ENCODE results near the gene CIAO1. TPM values are rescaled to one million over a fixed set of nuclear protein-coding genes. Genes with fewer than 3 reads are reported as not detected.
A peak's percentile ranks its signal among the peaks of the same experiment; 100 is the strongest.

Gene CIAO1
- total and polyA plus RNA-seq, 2 donors (not counting 1 experiment from before 2014, with no cell fraction given): 74.8 to 85.4 TPM

DNA sequence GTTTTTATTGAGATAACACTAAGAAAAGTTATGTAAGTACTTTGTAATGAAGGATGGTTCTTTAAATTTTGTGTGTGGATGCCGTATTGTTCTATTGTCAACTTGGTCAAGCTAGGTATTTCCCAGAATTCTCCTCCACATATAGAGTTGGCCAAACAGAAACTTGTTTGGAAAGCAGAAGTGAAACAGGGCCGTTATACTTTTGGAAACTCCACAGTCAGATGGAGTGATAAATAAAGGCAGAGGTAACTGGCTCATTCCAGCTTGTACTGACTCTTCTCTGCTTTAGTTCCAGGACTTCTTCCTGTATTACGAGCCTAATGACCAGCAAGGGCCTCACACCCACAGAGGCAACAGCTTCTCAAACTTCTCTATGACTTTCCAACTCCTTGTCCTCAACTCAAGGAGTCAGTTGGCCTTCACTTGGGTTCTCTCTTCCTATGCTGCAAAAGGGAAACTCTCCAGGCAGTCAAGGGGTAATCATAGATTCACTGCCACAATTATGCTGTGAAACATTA, 41.0 kb upstream of the CIAO1 start:
- POLR2A ChIA-PET: interaction anchor here (0.6 to 0.8 kb wide), 2 partner anchors 17 to 49 kb away, joined by 3 to 6 read pairs; partner anchors contain the start of gene STARD7
- peak overlapping the region; percentile 40 for H2AFZ ChIP-seq (ENCODE audit: insufficient read depth, low read depth, low read length, poor library complexity, severe bottlenecking)
- H3K27ac ChIP-seq (ENCODE audit: low read length in 2 of 2): peak overlapping the region; percentile 75 to 84

DNA sequence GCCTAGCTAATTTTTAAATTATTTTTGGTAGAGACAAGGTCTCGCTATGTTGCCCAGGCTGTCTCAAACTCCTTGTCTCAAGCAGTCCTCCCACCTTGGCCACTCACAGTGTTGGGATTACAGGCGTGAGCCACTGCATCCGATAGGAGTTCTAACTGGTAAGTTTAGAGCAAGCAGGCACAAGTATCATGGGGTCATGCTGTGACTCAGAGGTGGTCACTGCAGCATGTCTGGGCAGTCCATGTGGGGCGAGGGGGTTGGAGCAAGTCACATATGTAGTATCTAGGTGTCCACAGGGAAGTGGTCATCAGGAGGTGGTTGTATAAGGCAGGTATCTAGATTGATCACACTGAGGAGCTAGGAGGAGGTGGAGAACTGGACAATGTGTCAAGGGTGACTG, 34.7 kb upstream of the CIAO1 start:
- Mint-ChIP-seq H3K27me3 (no peaks in the 10 kb centered on the region), H3K4me1 (peaks cover 16% of the 10 kb centered on the region), H3K4me3 (no peak overlapping the region), H3K27ac (no peak overlapping the region), H3K9me3 (ENCODE audit: insufficient read depth) (no peaks in the 10 kb centered on the region)
- Histone ChIP-seq H3K36me3 (replicated peaks in 1 of 2; ENCODE audit: control extremely low read depth in 1 of 2, control insufficient read depth in 1 of 2, extremely low read depth in 1 of 2, insufficient read depth in 2 of 2, low read length in 1 of 2) (no peaks in the 10 kb centered on the region), H2AFZ (ENCODE audit: insufficient read depth, low read depth, low read length, poor library complexity, severe bottlenecking) (no peak overlapping the region), H3K4me1 (ENCODE audit: control insufficient read depth in 2 of 2, insufficient read depth in 2 of 2, low read length in 2 of 2) (peaks cover 15% of the 10 kb centered on the region in 2 donors), H3K9ac (ENCODE audit: low read length) (no peak overlapping the region), H3K9me3 (ENCODE audit: control extremely low read depth in 1 of 3, control insufficient read depth in 2 of 3, insufficient read depth in 1 of 3, low read length in 2 of 3) (no peaks in the 10 kb centered on the region), H3K4me2 (replicated peaks; ENCODE audit: low read depth, low read length, poor library complexity, severe bottlenecking) (no peak overlapping the region), H4K20me1 (ENCODE audit: control insufficient read depth, insufficient read depth, low read length, poor library complexity, severe bottlenecking) (no peaks in the 10 kb centered on the region), H3K4me3 (ENCODE audit: control extremely low read depth in 1 of 5, extremely low read depth in 1 of 5, insufficient read depth in 1 of 5, low read depth in 2 of 5, low read length in 4 of 5) (no peak overlapping the region), H3K27me3 (replicated peaks in 1 of 4; ENCODE audit: control extremely low read depth in 1 of 4, control insufficient read depth in 3 of 4, insufficient read depth in 4 of 4, low read length in 3 of 4) (no peaks in the 10 kb centered on the region), H3K79me2 (ENCODE audit: control insufficient read depth, insufficient read depth, low read length) (peaks cover 18% of the 10 kb centered on the region), H3K27ac (ENCODE audit: low read length in 2 of 2) (no peak overlapping the region)
- TF ChIP-seq, protein P1, sequence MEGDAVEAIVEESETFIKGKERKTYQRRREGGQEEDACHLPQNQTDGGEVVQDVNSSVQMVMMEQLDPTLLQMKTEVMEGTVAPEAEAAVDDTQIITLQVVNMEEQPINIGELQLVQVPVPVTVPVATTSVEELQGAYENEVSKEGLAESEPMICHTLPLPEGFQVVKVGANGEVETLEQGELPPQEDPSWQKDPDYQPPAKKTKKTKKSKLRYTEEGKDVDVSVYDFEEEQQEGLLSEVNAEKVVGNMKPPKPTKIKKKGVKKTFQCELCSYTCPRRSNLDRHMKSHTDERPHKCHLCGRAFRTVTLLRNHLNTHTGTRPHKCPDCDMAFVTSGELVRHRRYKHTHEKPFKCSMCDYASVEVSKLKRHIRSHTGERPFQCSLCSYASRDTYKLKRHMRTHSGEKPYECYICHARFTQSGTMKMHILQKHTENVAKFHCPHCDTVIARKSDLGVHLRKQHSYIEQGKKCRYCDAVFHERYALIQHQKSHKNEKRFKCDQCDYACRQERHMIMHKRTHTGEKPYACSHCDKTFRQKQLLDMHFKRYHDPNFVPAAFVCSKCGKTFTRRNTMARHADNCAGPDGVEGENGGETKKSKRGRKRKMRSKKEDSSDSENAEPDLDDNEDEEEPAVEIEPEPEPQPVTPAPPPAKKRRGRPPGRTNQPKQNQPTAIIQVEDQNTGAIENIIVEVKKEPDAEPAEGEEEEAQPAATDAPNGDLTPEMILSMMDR (IDR thresholded peaks at IDR 0.05): no peak
- no peak for TF ChIP-seq EZH2 (IDR thresholded peaks at IDR 0.05; ENCODE audit: borderline replicate concordance, insufficient read depth, low read depth, low read length, poor library complexity, severe bottlenecking)
- CTCF ChIA-PET: interaction anchor here (0.9 to 1.9 kb wide), 3 partner anchors 23 to 57 kb away, joined by 3 to 6 read pairs (median 4); partner anchors contain the start of gene STARD7
- intact Hi-C loops (cut with micrococcal nuclease): no loop called here
- no peak for ATAC-seq (ENCODE audit: low read depth)
- POLR2A ChIA-PET: interaction anchor here (0.7 kb wide), 1 partner anchor 13 kb away, joined by 4 read pairs; no protein-coding TSS in a partner anchor
- no peak for DNase-seq
- 97% methylated on average over 4 of the region's 4 CpGs for WGBS (ENCODE audit: insufficient coverage)

More for the DNA sequence above, 41.0 kb upstream of the CIAO1 start:
- Histone ChIP-seq H3K9me3 (ENCODE audit: control extremely low read depth in 1 of 3, control insufficient read depth in 2 of 3, insufficient read depth in 1 of 3, low read length in 2 of 3) (no peaks in the 10 kb centered on the region), H3K4me1 (ENCODE audit: control insufficient read depth in 2 of 2, insufficient read depth in 2 of 2, low read length in 2 of 2) (peaks cover 11 to 14% of the 10 kb centered on the region in 2 donors), H3K4me2 (replicated peaks; ENCODE audit: low read depth, low read length, poor library complexity, severe bottlenecking) (peak overlapping the region; percentile 40), H3K79me2 (ENCODE audit: control insufficient read depth, insufficient read depth, low read length) (peaks cover 3% of the 10 kb centered on the region), H3K27me3 (replicated peaks in 1 of 4; ENCODE audit: control extremely low read depth in 1 of 4, control insufficient read depth in 3 of 4, insufficient read depth in 4 of 4, low read length in 3 of 4) (no peaks in the 10 kb centered on the region), H3K4me3 (ENCODE audit: control extremely low read depth in 1 of 5, extremely low read depth in 1 of 5, insufficient read depth in 1 of 5, low read depth in 2 of 5, low read length in 4 of 5) (no peak overlapping the region), H3K36me3 (replicated peaks in 1 of 2; ENCODE audit: control extremely low read depth in 1 of 2, control insufficient read depth in 1 of 2, extremely low read depth in 1 of 2, insufficient read depth in 2 of 2, low read length in 1 of 2) (no peaks in the 10 kb centered on the region), H3K9ac (ENCODE audit: low read length) (peak overlapping the region; percentile 8), H4K20me1 (ENCODE audit: control insufficient read depth, insufficient read depth, low read length, poor library complexity, severe bottlenecking) (no peaks in the 10 kb centered on the region)
- H3K4me1 Mint-ChIP-seq: peaks cover 16% of the 10 kb centered on the region
- peak; percentile 70 for DNase-seq
- 0% methylated on average over 2 of the region's 3 CpGs for WGBS (ENCODE audit: insufficient coverage)
- intact Hi-C loops (cut with micrococcal nuclease): loop anchor here (1.0 to 2.0 kb wide), 3 partner anchors 8 to 16 kb away; partner anchors contain the start of gene STARD7
- peak overlapping the region; percentile 91 for H3K27ac Mint-ChIP-seq
- H3K9me3 Mint-ChIP-seq (ENCODE audit: insufficient read depth): no peaks in the 10 kb centered on the region
- no peaks in the 10 kb centered on the region for H3K27me3 Mint-ChIP-seq
- TF ChIP-seq EZH2 (IDR thresholded peaks at IDR 0.05; ENCODE audit: borderline replicate concordance, insufficient read depth, low read depth, low read length, poor library complexity, severe bottlenecking): no peak
- TF ChIP-seq, protein P1 (IDR thresholded peaks at IDR 0.05): no peak
- ATAC-seq (ENCODE audit: low read depth): peak; percentile 85
- peak overlapping the region; percentile 42 for H3K4me3 Mint-ChIP-seq
- CTCF ChIA-PET: interaction anchor here (0.9 to 2.4 kb wide), 2 partner anchors 9 to 51 kb away, joined by 6 to 17 read pairs; no protein-coding TSS in a partner anchor
